GM23248 (cell line): Measurements from ENCODE around the gene CACNB2.

Source experiments
- EZH2 ChIP-seq: fragments of 200-600 bp; sonication (generic); IDR thresholded peaks from 2 replicates; pipeline ENCODE4 v1.6.1; 2018; ENCODE audit warnings: antibody characterized with exemption, mild to moderate bottlenecking; ENCODE audit not compliant: insufficient read depth, poor library complexity, severe bottlenecking
- EZH2phosphoT487 ChIP-seq: fragments of 200-600 bp; sonication (generic); IDR thresholded peaks from 2 replicates; pipeline ENCODE4 v1.6.1; 2018; ENCODE audit warnings: antibody characterized with exemption, moderate library complexity, mild to moderate bottlenecking, low read depth; ENCODE audit not compliant: insufficient read depth

DNA sequence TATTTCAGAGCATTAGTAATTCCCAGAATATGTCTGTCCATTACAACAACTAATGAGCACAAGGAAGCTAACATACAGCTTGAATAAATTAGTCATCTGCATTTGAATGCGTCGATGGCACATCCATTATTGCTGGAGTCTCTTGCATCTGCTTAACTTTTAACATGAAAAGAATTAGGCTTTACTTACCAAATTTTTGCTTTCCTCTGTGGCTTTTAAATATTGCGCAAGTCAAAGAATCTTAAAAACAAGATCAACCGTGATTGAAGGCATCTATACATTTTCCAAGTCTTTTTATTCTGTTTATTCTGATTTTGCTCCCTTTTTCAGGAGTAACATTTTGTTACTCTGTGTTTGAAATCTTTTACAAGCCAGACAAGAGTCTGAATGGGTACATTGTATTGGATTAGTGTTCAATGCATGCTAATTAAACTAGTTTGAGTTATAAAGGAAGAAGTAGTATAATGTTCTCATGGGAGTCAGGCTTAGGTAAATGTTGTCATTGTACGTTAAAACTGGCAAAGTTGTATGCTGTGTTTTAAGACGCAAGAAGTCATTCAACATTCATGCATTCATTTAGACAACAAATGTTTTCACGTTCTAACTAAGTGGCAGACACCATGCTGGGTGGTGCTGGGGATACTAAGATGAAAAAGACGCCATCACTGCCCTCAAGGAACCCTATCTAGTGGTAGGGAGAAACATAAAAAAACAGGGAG lies 4.0 kb upstream of the CACNB2 start:
- no peak for TF ChIP-seq EZH2
- TF ChIP-seq EZH2phosphoT487: no peak
